H1 (cell line): ENCODE measurements around the gene ELFN2. TPM values are rescaled to one million over a fixed set of nuclear protein-coding genes. Genes with fewer than 3 reads are reported as not detected.

ENCODE experiments used
- CTCF ChIA-PET: fragments of 300-600 bp; sonication (Branson Sonifier 250); formaldehyde crosslinking; loops from one replicate; lab custom pipeline; 2021; ENCODE audit not compliant: partially characterized antibody; lab: Charles Lee
- POLR2A ChIA-PET: fragments of 300-600 bp; sonication (Branson Sonifier 250); formaldehyde crosslinking; loops from one replicate; lab custom pipeline; 2021; ENCODE audit warnings: inconsistent platforms; ENCODE audit not compliant: partially characterized antibody; lab: Charles Lee
- DNase-seq, 2 experiments: peaks; one replicate each; pipeline versions ENCODE4 v3.0.0 to v3.0.0-alpha.2; 2010 to 2022; ENCODE audit warnings: low spot score in 2 of 2, low read depth in 1 of 2, mixed read lengths in 1 of 2
- FAIRE-seq: peaks from 2 replicates; lab custom pipeline; 2011; peaks lifted over from hg19 to GRCh38; lab: Jason Lieb, UNC
- H2AFZ ChIP-seq: 2 replicates; pipeline ENCODE4 v1.8.1; 2012; ENCODE audit warnings: low read length, inconsistent platforms
- H2AK5ac ChIP-seq: 2 replicates; pipeline ENCODE4 v1.6.1; 2013; ENCODE audit warnings: low read depth, low read length
- H2BK120ac ChIP-seq: replicated peaks from 2 replicates; pipeline ENCODE3; 2013; ENCODE audit warnings: low read depth, low read length, inconsistent platforms
- H2BK12ac ChIP-seq: 2 replicates; pipeline ENCODE4 v1.6.1; 2013; ENCODE audit warnings: low read depth, low read length
- H2BK15ac ChIP-seq: 2 replicates; pipeline ENCODE4 v1.6.1; 2013; ENCODE audit warnings: low read length
- H2BK20ac ChIP-seq: 2 replicates; pipeline ENCODE4 v1.6.1; 2013; ENCODE audit warnings: low read length
- H2BK5ac ChIP-seq: 2 replicates; pipeline ENCODE4 v1.6.1; 2013; ENCODE audit warnings: low read depth, low read length
- H3K14ac ChIP-seq: 2 replicates; pipeline ENCODE4 v1.6.1; 2013; ENCODE audit warnings: inconsistent platforms; ENCODE audit not compliant: insufficient read length
- H3K18ac ChIP-seq: 2 replicates; pipeline ENCODE4 v1.6.1; 2013; ENCODE audit warnings: low read length; ENCODE audit errors: extremely low read depth
- H3K23ac ChIP-seq: 2 replicates; pipeline ENCODE4 v1.6.1; 2013; ENCODE audit warnings: inconsistent platforms; ENCODE audit not compliant: insufficient read length
- H3K23me2 ChIP-seq: 2 replicates; pipeline ENCODE4 v1.6.1; 2013; ENCODE audit warnings: low read depth, low read length
- H3K27ac ChIP-seq: 2 replicates; pipeline ENCODE4 v1.6.1; 2011; ENCODE audit warnings: low read depth, low read length, inconsistent platforms
- H3K27me3 ChIP-seq, 4 experiments: replicated peaks in 1 of 4; 1 replicate in 1 of 4; 2 replicates in 3 of 4; pipeline versions ENCODE4 v1.6.1 to v1.8.1; 2011 to 2013; ENCODE audit warnings: low read length in 3 of 4, mild to moderate bottlenecking in 3 of 4, inconsistent platforms in 2 of 4, mixed read lengths in 2 of 4, moderate library complexity in 1 of 4; ENCODE audit not compliant: control insufficient read depth in 3 of 4, insufficient read depth in 3 of 4; ENCODE audit errors: extremely low read depth in 1 of 4
- H3K36me3 ChIP-seq, 4 experiments: 2 replicates each; pipeline versions ENCODE4 v1.6.1 to v1.8.1; 2011 to 2013; ENCODE audit warnings: mild to moderate bottlenecking in 4 of 4, low read length in 3 of 4, moderate library complexity in 2 of 4, control low read depth in 1 of 4, inconsistent platforms in 1 of 4; ENCODE audit not compliant: insufficient read depth in 4 of 4, control insufficient read depth in 2 of 4
- H3K4ac ChIP-seq: replicated peaks from 2 replicates; pipeline ENCODE3; 2013; ENCODE audit warnings: low read length, low read depth, mixed read lengths, inconsistent platforms; ENCODE audit not compliant: insufficient read length
- H3K4me1 ChIP-seq, 4 experiments: replicated peaks in 1 of 4; 1 replicate in 1 of 4; 2 replicates in 3 of 4; pipeline versions ENCODE4 v1.6.1 to v1.8.1; 2011 to 2013; ENCODE audit warnings: low read length in 3 of 4, inconsistent platforms in 2 of 4, mixed read lengths in 1 of 4; ENCODE audit not compliant: insufficient read depth in 4 of 4, control insufficient read depth in 3 of 4
- H3K4me2 ChIP-seq, 2 experiments: 2 replicates each; pipeline versions ENCODE4 v1.6.1 to v1.8.1; 2011 to 2013; ENCODE audit warnings: low read depth in 2 of 2, low read length in 2 of 2, control low read depth in 1 of 2, inconsistent platforms in 1 of 2, mild to moderate bottlenecking in 1 of 2; ENCODE audit not compliant: insufficient read depth in 1 of 2
- H3K4me3 ChIP-seq, 4 experiments: fragments of 200-600, 300-600 bp in 1 of 4; sonication (generic), shearing (Covaris generic), sonication (Bioruptor Twin) in 1 of 4; 2 replicates each; pipeline versions ENCODE4 v1.5.1 to v1.8.1; 2011 to 2016; ENCODE audit warnings: low read length in 4 of 4, low read depth in 3 of 4, control low read depth in 2 of 4, inconsistent platforms in 2 of 4, mild to moderate bottlenecking in 2 of 4, mixed read lengths in 1 of 4, moderate library complexity in 1 of 4; ENCODE audit not compliant: insufficient read depth in 2 of 4; ENCODE audit errors: extremely low read depth in 1 of 4
- H3K56ac ChIP-seq: replicated peaks from 2 replicates; pipeline ENCODE3; 2013; ENCODE audit warnings: low read depth, mild to moderate bottlenecking, mixed read lengths, low read length, inconsistent platforms; ENCODE audit not compliant: insufficient read length
- H3K79me1 ChIP-seq: 2 replicates; pipeline ENCODE4 v1.6.1; 2013; ENCODE audit warnings: low read depth, low read length, control low read depth
- H3K79me2 ChIP-seq, 2 experiments: 2 replicates each; pipeline versions ENCODE4 v1.6.1 to v1.8.1; 2012 to 2013; ENCODE audit warnings: low read length in 2 of 2, mild to moderate bottlenecking in 2 of 2, inconsistent platforms in 1 of 2; ENCODE audit not compliant: insufficient read depth in 2 of 2, control insufficient read depth in 1 of 2
- H3K9ac ChIP-seq, 4 experiments: replicated peaks in 1 of 4; 1 replicate in 1 of 4; 2 replicates in 3 of 4; pipeline versions ENCODE4 v1.6.1 to v1.8.1; 2011 to 2013; ENCODE audit warnings: low read depth in 3 of 4, low read length in 3 of 4, control low read depth in 2 of 4, mild to moderate bottlenecking in 2 of 4, moderate library complexity in 2 of 4, inconsistent platforms in 1 of 4; ENCODE audit errors: extremely low read depth in 1 of 4
- H3K9me3 ChIP-seq, 2 experiments: 2 replicates each; pipeline versions ENCODE4 v1.6.1 to v1.8.1; 2012 to 2013; ENCODE audit warnings: mild to moderate bottlenecking in 2 of 2, moderate library complexity in 2 of 2, control low read depth in 1 of 2, inconsistent platforms in 1 of 2, low read depth in 1 of 2, low read length in 1 of 2, mixed read lengths in 1 of 2; ENCODE audit not compliant: insufficient read depth in 2 of 2
- H4K20me1 ChIP-seq, 2 experiments: replicated peaks in 1 of 2; 2 replicates each; pipeline versions ENCODE3 to v1.8.1; 2011 to 2013; ENCODE audit warnings: inconsistent platforms in 2 of 2, low read length in 2 of 2, mild to moderate bottlenecking in 1 of 2; ENCODE audit not compliant: insufficient read depth in 2 of 2, control insufficient read depth in 1 of 2
- H4K5ac ChIP-seq: 2 replicates; pipeline ENCODE4 v1.6.1; 2013; ENCODE audit warnings: low read length, low read depth, mixed read lengths, inconsistent platforms; ENCODE audit not compliant: insufficient read length
- H4K8ac ChIP-seq: 2 replicates; pipeline ENCODE4 v1.8.0; 2013; ENCODE audit warnings: mild to moderate bottlenecking, moderate library complexity, low read length, inconsistent platforms; ENCODE audit not compliant: insufficient read depth; ENCODE audit errors: extremely low read depth
- H4K91ac ChIP-seq: replicated peaks from 2 replicates; pipeline ENCODE3; 2013; ENCODE audit warnings: low read length, mixed read lengths, inconsistent platforms; ENCODE audit not compliant: insufficient read length
- BCL11A ChIP-seq, 2 experiments: IDR thresholded peaks; one replicate each; pipeline ENCODE4 v1.6.1; 2011; ENCODE audit warnings: low read depth in 2 of 2, low read length in 2 of 2, mild to moderate bottlenecking in 2 of 2
- CBX5 ChIP-seq: fragments of 300-800, 300-1000 bp; sonication (generic); IDR thresholded peaks from 2 replicates; pipeline ENCODE4 v1.7.1; 2016; ENCODE audit warnings: antibody characterized with exemption, low read length, low read depth
- CTCF ChIP-seq, 3 experiments: IDR thresholded peaks; 1 replicate in 2 of 3; 2 replicates in 1 of 3; pipeline versions ENCODE4 v1.5.1 to v1.6.1; 2011; ENCODE audit warnings: low read length in 3 of 3, mild to moderate bottlenecking in 3 of 3, inconsistent platforms in 2 of 3, low read depth in 1 of 3, moderate library complexity in 1 of 3; ENCODE audit not compliant: insufficient read depth in 1 of 3; ENCODE audit errors: control extremely low read depth in 1 of 3
- HDAC6 ChIP-seq: IDR thresholded peaks from one replicate; pipeline ENCODE4 v1.7.1; 2012; ENCODE audit warnings: low read depth, mild to moderate bottlenecking, inconsistent platforms, low read length, moderate library complexity
- JUND ChIP-seq: IDR thresholded peaks from 2 replicates; pipeline ENCODE4 v1.6.1; 2011; ENCODE audit warnings: mild to moderate bottlenecking, improper control_type of control experiment, low read length
- KDM5A ChIP-seq: fragments of 200-600 bp; IDR thresholded peaks from 2 replicates; pipeline ENCODE4 v1.7.1; 2012; ENCODE audit warnings: mild to moderate bottlenecking, low read length, inconsistent platforms, mixed read lengths
- RNF2 ChIP-seq: fragments of 200-900, 300-1000 bp; sonication (generic); IDR thresholded peaks from 2 replicates; pipeline ENCODE4 v1.7.1; 2016; ENCODE audit warnings: borderline replicate concordance, low read depth, mild to moderate bottlenecking, antibody characterized with exemption, low read length; ENCODE audit not compliant: poor library complexity, severe bottlenecking; ENCODE audit errors: missing control alignments
- RXRA ChIP-seq: IDR thresholded peaks from 2 replicates; pipeline ENCODE4 v1.6.1; 2011; ENCODE audit warnings: low read depth, mild to moderate bottlenecking, low read length, moderate library complexity; ENCODE audit not compliant: insufficient read depth
- SAP30 ChIP-seq: fragments of 300-600 bp; sonication (generic); IDR thresholded peaks from 2 replicates; pipeline ENCODE4 v1.7.1; 2012; ENCODE audit warnings: low read length, moderate library complexity, mild to moderate bottlenecking, inconsistent platforms; ENCODE audit not compliant: insufficient read depth, insufficient replicate concordance
- TAF1 ChIP-seq: IDR thresholded peaks from 2 replicates; pipeline ENCODE4 v1.6.1; 2011; ENCODE audit warnings: mild to moderate bottlenecking, low read depth, low read length
- WGBS, 2 experiments: shearing (Covaris generic) in 1 of 2; methylation state at CpG; one replicate each; pipeline versions ENCODE4 v1.1.6 to v1.1.7; 2013 to 2015; ENCODE audit warnings: low lambda C conversion rate in 2 of 2, mixed read lengths in 2 of 2, inconsistent platforms in 1 of 2, low coverage in 1 of 2, missing lambda C conversion rate in 1 of 2; ENCODE audit not compliant: insufficient replicate concordance in 2 of 2, insufficient coverage in 1 of 2, insufficient read length in 1 of 2; ENCODE audit errors: extremely low coverage in 1 of 2, missing lambda C conversion rate in 1 of 2; 5-methylcytosine and 5-hydroxymethylcytosine counted together
- polyA plus RNA-seq, 7 experiments: library from polyadenylated mRNA; depleted of rRNA in 3 of 7; stranded (reverse) in 5 of 7; unstranded in 2 of 7; fragments of >200 nt in 5 of 7; fragments of 200-250 nt in 2 of 7; gene quantifications; 1 replicate in 5 of 7; 2 replicates in 1 of 7; 4 replicates in 1 of 7; pipeline versions ENCODE4 v1.2.1 to v1.2.3, GENCODE V29; 2011 to 2013; ENCODE audit warnings: missing spikeins in 2 of 7, mixed read lengths in 2 of 7
- total RNA-seq: library from RNA; stranded (reverse); fragmentation: NEBNext Ultra II Directional; extraction: Animal tissue kit (Norgen Biotek cat#: 25700); gene quantifications from 2 replicates; pipeline ENCODE4 v1.2.1, GENCODE V29; 2021

The ELFN2 gene
- total and polyA plus RNA-seq, 2 of the 8 experiments (the other 6 are each of a cell fraction or from before 2014, with no cell fraction given), result 0.63 to 0.88 TPM

- H2BK15ac ChIP-seq, result no peak overlapping the region
- TF ChIP-seq CTCF (IDR thresholded peaks at IDR 0.05; ENCODE audit: control extremely low read depth in 1 of 3, insufficient read depth in 1 of 3, low read depth in 1 of 3, low read length in 3 of 3) (no peak), SAP30 (no peak), BCL11A (IDR thresholded peaks at IDR 0.05; ENCODE audit: low read depth in 2 of 2, low read length in 2 of 2) (no peak), KDM5A (no peak), RXRA (no peak), RNF2 (no peak), HDAC6 (no peak), CBX5 (no peak), TAF1 (no peak), JUND (no peak)
- no peaks in the 10 kb centered on the region for H3K79me1 ChIP-seq
- H3K4me3 ChIP-seq, result no peak overlapping the region
- CTCF ChIA-PET, result interaction anchor here (0.9 to 3.2 kb wide), 10 partner anchors 12 to 122 kb away, joined by 4 to 12 read pairs (median 6); no protein-coding TSS in a partner anchor
- no peaks in the 10 kb centered on the region for H4K20me1 ChIP-seq
- H2BK5ac ChIP-seq, result no peak overlapping the region
- no peak overlapping the region for H2AK5ac ChIP-seq
- no peak overlapping the region for H2AFZ ChIP-seq
- no peaks in the 10 kb centered on the region for H3K27me3 ChIP-seq
- H3K79me2 ChIP-seq, result no peaks in the 10 kb centered on the region
- no peak overlapping the region for H4K91ac ChIP-seq
- no peak overlapping the region for H3K4ac ChIP-seq
- no peak for FAIRE-seq
- no peak overlapping the region for H4K8ac ChIP-seq
- no peak overlapping the region for H3K23ac ChIP-seq
- H2BK12ac ChIP-seq, result no peak overlapping the region
- no peak overlapping the region; the same call in 1 of the 2 replicates for H3K18ac ChIP-seq
- H3K14ac ChIP-seq, result no peak overlapping the region
- H3K27ac ChIP-seq, result no peak overlapping the region
- peaks cover 0 to 3% (median under 1%) of the 10 kb centered on the region in 4 experiments; a peak in 2 of 7 replicates for H3K4me1 ChIP-seq
- 80% methylated on average over 9 of the region's 9 CpGs; no CpG with 5 or more reads in 1 of the 2 experiments for WGBS, 2 experiments
- no peak overlapping the region for H3K9ac ChIP-seq
- H4K5ac ChIP-seq, result no peak overlapping the region
- no peak for DNase-seq
- no peaks in the 10 kb centered on the region for H3K23me2 ChIP-seq
- no peak overlapping the region for H2BK120ac ChIP-seq
- no peaks in the 10 kb centered on the region for H3K36me3 ChIP-seq
- H3K4me2 ChIP-seq, result no peak overlapping the region
- no peak overlapping the region for H3K56ac ChIP-seq
- H3K9me3 ChIP-seq, result no peaks in the 10 kb centered on the region
- POLR2A ChIA-PET, result interaction anchor here (1.3 kb wide), 1 partner anchor 9 kb away, joined by 3 read pairs; no protein-coding TSS in a partner anchor
- no peak overlapping the region for H2BK20ac ChIP-seq
Observed at GRCh38 chr22:37381489-37381888, 45.8 kb downstream of the ELFN2 start.
